HG03280 (cell line): ENCODE data around the gene COL7A1.

Experiments
- ATAC-seq: cut with Tn5 transposase; IDR thresholded peaks from one replicate; pipeline ENCODE4 v1.9.1; 2021; ENCODE audit warnings: mild to moderate bottlenecking, moderate library complexity; ENCODE audit not compliant: unreplicated experiment

Gene COL7A1

GRCh38 chr3:48592519-48593087, 2.5 kb downstream of the COL7A1 start:
- no peak for ATAC-seq

- ATAC-seq, result no peak
Observed at GRCh38 chr3:48591886-48592518, 3.1 kb downstream of the COL7A1 start.

GRCh38 chr3:48591436-48591835, 3.7 kb downstream of the COL7A1 start:
- ATAC-seq, result no peak

- no peak for ATAC-seq
Observed at GRCh38 chr3:48588230-48588629, 6.9 kb downstream of the COL7A1 start.

GRCh38 chr3:48587686-48588085, 7.4 kb downstream of the COL7A1 start:
- no peak for ATAC-seq

- ATAC-seq, result no peak
Observed at GRCh38 chr3:48585411-48585810, 9.7 kb downstream of the COL7A1 start.

GRCh38 chr3:48584836-48585235, 10.3 kb downstream of the COL7A1 start:
- no peak for ATAC-seq

GRCh38 chr3:48581621-48582481, 13.3 kb downstream of the COL7A1 start:
- ATAC-seq, result no peak

- ATAC-seq, result no peak
Observed at GRCh38 chr3:48576647-48577046, 18.5 kb downstream of the COL7A1 start.

GRCh38 chr3:48575366-48575765, 19.8 kb downstream of the COL7A1 start:
- no peak for ATAC-seq

- ATAC-seq, result no peak
Observed at GRCh38 chr3:48573973-48574585, 21.1 kb downstream of the COL7A1 start.

GRCh38 chr3:48572517-48572916, 22.6 kb downstream of the COL7A1 start:
- ATAC-seq, result no peak

GRCh38 chr3:48571938-48572337, 23.2 kb downstream of the COL7A1 start:
- ATAC-seq, result no peak

- ATAC-seq, result no peak
Observed at GRCh38 chr3:48569808-48570450, 25.2 kb downstream of the COL7A1 start.

GRCh38 chr3:48569400-48569799, 25.7 kb downstream of the COL7A1 start:
- ATAC-seq, result no peak

- no peak for ATAC-seq
Observed at GRCh38 chr3:48568476-48568875, 26.7 kb downstream of the COL7A1 start.

- no peak for ATAC-seq
Observed at GRCh38 chr3:48567500-48567899, 27.6 kb downstream of the COL7A1 start.

GRCh38 chr3:48567090-48567489, 28.0 kb downstream of the COL7A1 start:
- ATAC-seq, result no peak

- ATAC-seq, result no peak
Observed at GRCh38 chr3:48566401-48566760, 28.7 kb downstream of the COL7A1 start.

GRCh38 chr3:48565591-48566400, 29.3 kb downstream of the COL7A1 start:
- ATAC-seq, result no peak
